ENCODE measurements around the gene IGSF21.
A peak's percentile ranks its signal among the peaks of the same experiment; 100 is the strongest.

The IGSF21 gene

GRCh38 chr1:18305182-18305795 lies 197.7 kb downstream of the IGSF21 start:
- no peak for DNase-seq

DNA sequence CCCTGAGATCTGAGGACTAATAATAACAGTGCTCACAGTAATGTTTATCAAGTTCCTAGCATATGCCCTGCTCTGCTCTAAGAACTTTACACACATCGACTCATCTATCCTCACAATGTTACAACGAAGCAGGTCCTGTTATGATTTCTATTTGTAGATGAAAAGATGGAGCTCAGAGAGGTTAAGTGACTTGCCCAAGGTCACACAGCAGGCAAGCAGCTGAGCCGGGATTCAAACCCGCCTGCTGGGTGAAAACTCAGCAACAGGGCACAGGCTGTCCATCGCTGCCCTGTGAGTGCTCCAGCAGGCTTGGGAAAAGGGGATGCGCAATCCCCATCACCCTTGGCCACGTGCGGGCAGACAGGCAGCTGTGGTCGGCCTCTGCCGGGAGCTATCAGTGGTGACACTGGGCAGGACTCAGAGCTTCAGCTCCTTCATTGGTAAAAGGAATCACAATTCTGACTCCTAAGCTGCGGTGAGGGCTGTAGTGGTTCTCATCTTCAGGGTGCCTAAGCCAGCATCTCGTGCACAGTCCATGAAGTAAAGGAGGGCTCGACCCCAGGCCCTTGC lies 199.8 kb downstream of the IGSF21 start:
- DNase-seq = no peak

GRCh38 chr1:18309552-18310155 lies 202.1 kb downstream of the IGSF21 start:
- no peak for DNase-seq

- no peak for DNase-seq
Observed at GRCh38 chr1:18312961-18313360, 205.4 kb downstream of the IGSF21 start.

DNA sequence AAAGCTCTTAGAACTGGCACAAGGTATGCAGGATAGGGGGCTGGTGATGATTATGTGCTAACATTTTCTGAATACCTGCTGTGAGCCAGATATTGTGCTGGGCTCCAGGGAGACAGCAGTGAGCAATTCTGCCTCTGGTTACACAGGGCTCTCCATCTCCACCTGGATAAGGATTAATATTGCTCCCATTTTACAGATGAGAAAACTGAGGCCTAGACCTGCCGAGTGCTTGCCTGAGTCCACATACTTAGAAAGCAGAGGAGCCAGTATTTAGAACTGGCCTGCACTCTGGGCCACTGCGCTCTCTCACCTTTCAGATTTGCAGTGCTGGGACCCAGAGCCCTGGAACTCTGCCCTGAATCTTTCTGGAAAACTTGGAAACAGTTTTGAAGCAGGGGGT lies 205.9 kb downstream of the IGSF21 start:
- DNase-seq = no peak

- no peak for DNase-seq
Observed at GRCh38 chr1:18314399-18314798, 206.8 kb downstream of the IGSF21 start.

DNA sequence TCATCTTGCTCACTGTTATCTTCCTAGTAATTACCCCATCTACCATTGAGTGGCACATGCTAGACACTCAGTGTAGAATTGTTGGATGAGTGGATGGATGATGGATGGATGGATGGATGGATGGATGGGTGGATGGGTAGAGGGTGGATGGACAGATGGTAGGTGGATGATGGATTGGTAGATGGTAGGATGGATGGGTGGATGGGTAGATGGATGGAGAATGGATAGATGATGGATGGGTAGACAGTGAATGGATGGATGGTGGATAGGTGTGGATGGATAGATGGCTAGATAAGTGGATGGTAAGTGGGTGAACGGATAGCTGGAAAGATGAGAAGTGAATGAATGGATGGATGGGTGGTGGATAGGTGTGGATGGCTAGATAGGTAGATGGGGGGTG lies 207.9 kb downstream of the IGSF21 start:
- DNase-seq = no peak

DNA sequence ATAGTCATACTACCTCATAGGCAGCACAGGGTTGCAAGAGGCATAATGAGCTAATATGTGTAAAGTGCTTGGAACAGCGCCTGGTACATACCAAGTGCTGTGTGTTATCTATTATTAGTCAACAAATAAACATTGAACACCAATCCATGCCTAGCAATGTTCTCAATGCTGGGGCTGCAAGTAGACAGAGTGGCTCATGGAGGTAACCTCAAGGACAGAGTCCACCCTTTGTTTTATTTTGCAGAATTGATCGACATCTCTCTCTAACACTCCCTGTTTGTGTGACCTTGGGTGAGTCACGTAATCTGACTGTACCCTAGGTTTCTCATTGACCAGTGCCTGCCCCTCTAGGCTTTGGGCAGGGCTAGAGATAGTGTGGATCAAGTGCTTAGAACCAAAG lies 209.2 kb downstream of the IGSF21 start:
- DNase-seq = no peak

GRCh38 chr1:18319099-18319498 lies 211.5 kb downstream of the IGSF21 start:
- no peak for DNase-seq

DNA sequence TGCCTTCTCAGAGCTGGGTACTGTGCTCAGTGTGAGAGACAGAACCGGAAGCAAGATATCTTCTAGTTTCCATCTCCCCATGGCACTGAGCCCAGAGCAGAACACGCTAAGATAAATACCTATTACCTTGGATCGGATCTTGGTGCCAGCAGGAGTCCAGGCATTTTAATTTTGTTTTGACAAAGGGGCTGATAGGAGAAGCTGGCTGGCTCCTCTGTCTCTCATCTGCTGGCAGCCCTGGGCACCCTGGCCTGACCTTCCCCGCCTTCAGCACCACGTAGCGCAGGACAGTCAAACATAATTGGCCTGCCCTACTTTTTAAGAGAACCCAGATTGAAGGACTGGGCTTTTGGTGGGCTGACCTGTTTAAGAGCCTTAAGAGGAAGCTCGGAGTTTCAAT lies 212.5 kb downstream of the IGSF21 start:
- DNase-seq = no peak

DNA sequence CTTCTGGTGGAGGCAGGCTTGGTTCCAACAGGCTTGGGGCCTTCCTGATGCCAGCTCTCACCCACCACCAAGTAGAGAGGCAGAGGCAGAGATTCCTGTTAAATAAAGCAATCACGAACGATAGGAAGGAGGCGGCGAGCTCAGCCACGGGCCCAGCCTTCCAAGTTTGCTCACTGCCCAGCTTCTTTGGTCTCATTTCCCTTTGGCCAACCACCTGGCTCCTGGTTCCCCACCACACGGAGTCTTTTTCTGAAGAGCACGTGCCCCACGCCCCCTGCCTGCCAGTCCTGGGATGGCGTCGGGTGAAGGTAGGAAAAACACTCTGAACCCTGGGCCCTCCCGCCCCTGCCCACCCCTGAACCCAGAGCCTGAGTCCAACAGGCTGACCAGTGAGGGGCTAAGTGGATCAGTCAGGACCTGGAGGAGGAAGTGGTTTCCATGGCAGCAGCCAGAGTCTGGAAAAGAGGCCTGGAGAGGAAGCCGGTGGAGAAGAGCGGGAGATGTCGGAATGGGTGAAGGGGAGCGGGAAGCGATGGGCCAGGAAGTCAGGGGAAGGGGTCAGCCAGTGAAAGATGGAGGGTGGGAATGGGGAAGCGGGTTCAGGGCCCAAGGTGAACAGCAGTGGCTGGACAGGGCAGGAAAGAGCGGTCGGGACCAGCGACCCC lies 214.9 kb downstream of the IGSF21 start:
- DNase-seq = peak; percentile 6

DNA sequence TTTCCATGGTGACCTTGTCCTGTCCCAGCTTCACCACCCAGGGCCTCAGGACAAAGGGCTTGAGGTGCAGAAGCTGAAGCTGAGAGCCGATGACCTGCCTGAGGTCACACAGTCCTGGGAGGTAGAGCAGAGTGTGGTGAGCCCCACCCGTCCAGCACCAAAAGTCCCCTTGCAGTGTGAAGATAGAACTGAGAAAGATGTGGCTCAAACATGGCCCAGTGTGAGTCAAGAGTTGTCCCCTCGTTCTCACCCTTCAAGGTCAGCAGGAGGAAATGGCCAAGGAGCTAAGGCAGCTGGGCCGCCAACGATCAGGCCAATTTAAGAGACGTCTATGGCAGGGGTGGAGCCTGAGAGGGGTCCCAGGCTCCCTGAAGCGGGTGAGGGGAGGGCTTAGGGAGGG lies 215.7 kb downstream of the IGSF21 start:
- no peak for DNase-seq

DNA sequence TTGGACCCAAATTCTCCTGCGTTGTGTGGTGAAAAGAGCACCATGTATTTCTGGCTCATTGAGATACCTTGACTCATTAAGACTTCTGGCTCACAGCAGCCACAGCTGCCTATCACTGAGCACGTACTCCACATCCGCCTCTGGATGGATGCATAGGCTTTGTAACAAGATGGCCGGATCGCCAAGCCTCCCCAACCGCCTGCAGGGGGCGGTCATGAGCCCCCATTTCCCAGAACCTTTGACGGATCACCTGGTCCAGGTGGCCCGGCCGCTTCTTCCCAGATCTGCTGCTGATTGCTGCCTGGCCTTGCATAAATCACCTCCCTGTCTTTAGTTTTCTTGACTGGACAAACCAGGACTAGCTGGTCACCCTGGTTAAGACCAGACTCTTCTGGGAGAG lies 216.6 kb downstream of the IGSF21 start:
- peak; percentile 4 for DNase-seq

GRCh38 chr1:18325136-18325535 lies 217.5 kb downstream of the IGSF21 start:
- DNase-seq = no peak

DNA sequence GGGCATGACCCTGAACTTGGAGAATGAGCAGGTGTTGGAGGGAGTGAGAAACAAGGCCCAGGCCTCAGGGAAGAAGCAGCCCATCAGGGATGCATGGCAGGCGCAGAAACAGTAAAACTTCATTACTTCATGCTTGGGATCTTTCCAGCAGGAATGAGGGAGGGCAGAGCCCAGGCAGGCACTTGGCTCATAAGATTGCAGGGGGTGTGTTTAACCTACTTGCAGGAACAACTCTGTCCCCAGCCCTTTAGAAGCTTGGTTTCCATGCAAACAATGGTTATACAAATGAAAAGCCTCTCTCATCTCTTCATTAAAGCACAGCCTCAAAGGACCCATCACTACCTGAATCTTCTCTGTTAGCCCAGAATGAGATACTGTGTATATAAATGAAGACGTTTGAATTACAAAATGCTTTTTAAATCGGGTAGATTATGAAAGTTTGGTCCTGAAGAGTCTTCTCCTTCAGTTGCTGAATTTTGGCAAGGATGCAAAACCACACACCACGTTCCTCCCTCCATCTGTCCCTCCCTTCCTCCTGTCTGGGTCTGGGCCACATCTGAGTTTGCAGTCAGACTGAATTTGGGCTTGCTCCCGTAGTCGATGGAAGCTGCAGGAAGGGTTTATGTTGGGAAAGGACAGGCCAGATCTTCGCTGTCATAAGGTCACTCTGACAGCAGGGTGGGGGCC lies 218.8 kb downstream of the IGSF21 start:
- no peak for DNase-seq

- DNase-seq = no peak
Observed at GRCh38 chr1:18327650-18328049, 220.1 kb downstream of the IGSF21 start.

GRCh38 chr1:18328803-18329202 lies 221.2 kb downstream of the IGSF21 start:
- DNase-seq = no peak

- no peak for DNase-seq
Observed at GRCh38 chr1:18329469-18330253, 222.1 kb downstream of the IGSF21 start.

DNA sequence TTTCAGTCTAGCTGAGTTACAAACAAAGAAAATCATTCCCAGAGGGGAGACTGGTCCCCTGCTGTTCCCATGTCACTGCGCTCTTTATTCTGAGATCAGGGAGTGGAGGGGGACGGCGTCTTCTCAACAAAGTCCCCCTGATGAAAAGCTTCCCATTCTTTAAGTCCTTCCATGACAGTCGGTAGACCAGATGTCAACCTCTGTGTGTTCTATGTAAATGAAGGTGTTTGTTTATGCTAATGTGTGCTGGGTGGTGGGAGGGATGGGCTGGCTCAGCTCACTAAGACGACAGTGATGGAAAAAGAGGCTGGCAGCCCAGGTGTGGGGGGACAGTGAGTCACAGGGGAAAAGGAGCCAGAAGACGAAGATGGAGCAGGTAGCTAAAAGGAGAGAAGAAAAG lies 225.0 kb downstream of the IGSF21 start:
- no peak for DNase-seq

GRCh38 chr1:18333220-18333619 lies 225.6 kb downstream of the IGSF21 start:
- DNase-seq = no peak

- DNase-seq = no peak
Observed at GRCh38 chr1:18336801-18337200, 229.2 kb downstream of the IGSF21 start.

- no peak for DNase-seq
Observed at GRCh38 chr1:18337757-18338156, 230.2 kb downstream of the IGSF21 start.

- no peak for DNase-seq
Observed at GRCh38 chr1:18339161-18339560, 231.6 kb downstream of the IGSF21 start.
